DMS153 (cell line): ENCODE data around the gene NUP210L.
"Not testable (repeated sequence)": the region's sequence is repeated elsewhere in the genome, so short reads cannot be mapped to it uniquely, and the experiment has no call there.

ENCODE experiments used
- DNase-seq: peaks from one replicate; lab custom pipeline; 2025; lab: John Stamatoyannopoulos, UW

Gene NUP210L

DNA sequence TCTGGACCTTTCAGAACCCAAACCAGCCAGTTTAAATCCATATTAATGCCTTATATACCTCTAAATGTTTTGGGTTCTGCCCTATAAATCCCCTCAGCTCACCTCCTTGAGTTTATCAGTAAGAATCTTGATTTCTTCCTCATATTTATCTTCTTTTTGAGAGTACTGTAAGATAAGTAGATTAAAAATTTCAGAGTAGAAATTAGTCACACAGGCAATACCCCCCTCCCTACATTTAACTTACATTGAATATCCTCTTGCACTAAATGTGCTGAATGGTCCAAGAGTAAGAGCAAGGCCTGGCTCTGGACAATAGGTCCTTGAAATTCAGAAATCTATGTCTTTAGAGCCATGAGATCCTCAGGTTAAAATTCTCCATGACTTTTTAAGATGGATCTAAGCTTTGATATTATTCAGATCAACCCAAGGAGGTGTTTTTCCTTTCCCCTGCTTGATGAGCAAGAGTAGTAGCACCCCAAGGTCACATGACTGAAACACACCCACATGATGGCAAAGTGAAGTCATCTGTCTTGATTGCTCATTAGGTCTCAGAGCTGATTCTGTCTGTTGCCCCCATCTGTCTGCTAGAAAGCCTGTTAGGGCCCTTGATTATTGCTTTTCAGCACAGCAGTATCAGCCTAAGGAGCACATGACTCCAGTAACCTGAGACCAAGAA is 15.8 kb upstream of the NUP210L start:
- DNase-seq: no peak

GRCh38 chr1:154167461-154167860 is 12.6 kb upstream of the NUP210L start:
- DNase-seq: no peak

DNA sequence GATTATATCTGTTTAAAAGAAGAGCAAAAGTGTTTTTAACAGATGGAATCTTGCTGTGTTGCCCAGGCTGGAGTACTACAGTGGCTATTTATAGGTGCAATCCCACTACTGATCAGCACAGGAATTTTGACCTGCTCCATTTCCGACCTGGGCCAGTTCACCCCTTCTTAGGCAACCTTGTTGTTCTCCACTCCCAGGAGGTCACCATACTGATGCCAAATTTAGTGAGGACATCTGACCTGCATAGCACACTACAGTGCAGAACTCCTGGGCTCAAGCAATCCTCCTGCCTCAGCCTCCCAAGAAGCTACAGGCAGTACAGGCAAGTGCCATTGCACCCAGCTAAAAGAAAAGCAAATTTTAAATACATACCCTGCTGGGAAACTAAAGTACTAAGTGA is 11.3 kb upstream of the NUP210L start:
- DNase-seq: no peak

GRCh38 chr1:154159554-154159953 is 4.7 kb upstream of the NUP210L start:
- DNase-seq: no peak

- no peak for DNase-seq
Measured at GRCh38 chr1:154158307-154159125, 3.6 kb upstream of the NUP210L start.

- peak; percentile 11 for DNase-seq
Measured at GRCh38 chr1:154157520-154158306, 2.8 kb upstream of the NUP210L start.

GRCh38 chr1:154155251-154155650 is 378 bp upstream of the NUP210L start:
- DNase-seq: peak; percentile 57

DNA sequence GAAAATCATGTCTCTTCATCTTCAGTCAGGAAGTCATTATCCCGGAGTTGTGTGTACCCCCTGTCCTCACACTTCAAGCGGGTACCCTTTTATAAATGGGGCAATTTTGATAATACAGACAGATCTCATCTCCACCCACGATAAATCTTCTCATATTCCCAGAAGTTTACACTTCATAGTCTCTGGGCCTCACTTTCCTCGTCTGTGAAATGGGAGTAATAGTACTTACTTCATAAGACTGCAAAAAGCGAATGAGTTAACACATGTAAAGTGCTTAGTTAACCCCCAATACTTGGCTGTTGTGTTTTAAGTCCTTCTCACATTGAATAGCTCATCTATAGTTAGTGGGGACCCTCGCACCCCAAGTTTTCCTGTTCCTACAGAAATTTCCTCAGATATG is 820 bp downstream of the NUP210L start:
- no peak for DNase-seq

GRCh38 chr1:154151311-154151710 is 3.6 kb downstream of the NUP210L start:
- DNase-seq: no peak

GRCh38 chr1:154148807-154149206 is 6.1 kb downstream of the NUP210L start:
- DNase-seq: no peak

DNA sequence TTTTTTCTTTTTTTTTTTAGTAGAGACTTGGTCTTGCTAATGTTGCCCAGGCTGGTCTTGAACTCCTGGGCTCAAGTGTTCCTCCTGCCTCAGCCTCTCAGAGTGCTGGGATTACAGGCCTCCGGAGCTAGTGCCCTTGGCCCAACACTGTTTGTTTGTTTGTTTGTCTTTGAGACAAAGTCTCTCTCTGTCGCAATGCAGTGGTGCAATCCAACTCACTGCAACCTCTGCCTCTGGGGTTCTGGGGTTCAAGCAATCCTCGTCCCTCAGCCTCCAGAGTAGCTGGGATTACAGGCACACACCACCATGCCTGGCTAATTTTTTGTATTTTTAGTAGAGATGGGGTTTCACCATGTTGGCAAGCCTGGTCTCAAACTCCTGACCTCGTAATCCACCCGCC is 7.4 kb downstream of the NUP210L start:
- DNase-seq: not testable (repeated sequence)

- DNase-seq: no peak
Measured at GRCh38 chr1:154145986-154146385, 8.9 kb downstream of the NUP210L start.

GRCh38 chr1:154142358-154142757 is 12.5 kb downstream of the NUP210L start:
- no peak for DNase-seq

DNA sequence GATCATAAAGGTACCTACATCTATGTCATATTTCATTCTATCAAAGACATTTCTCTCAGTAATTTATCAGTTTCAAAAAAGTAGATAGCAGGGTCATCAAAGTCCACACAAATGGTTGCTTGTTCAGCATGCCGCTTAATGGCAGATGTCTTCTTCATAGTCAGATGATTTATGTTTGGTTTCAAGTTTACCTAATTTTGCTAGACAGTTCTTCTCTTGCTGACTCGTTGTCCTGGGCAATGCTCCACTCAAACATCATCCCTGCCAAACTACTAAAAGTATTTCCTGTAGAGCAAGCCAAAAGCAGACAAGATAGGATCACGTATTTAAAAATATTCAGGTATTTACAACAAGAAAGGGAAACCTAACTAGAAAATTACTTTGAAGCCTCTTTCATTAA is 13.6 kb downstream of the NUP210L start:
- DNase-seq: no peak

- no peak for DNase-seq
Measured at GRCh38 chr1:154137888-154138287, 17.0 kb downstream of the NUP210L start.

DNA sequence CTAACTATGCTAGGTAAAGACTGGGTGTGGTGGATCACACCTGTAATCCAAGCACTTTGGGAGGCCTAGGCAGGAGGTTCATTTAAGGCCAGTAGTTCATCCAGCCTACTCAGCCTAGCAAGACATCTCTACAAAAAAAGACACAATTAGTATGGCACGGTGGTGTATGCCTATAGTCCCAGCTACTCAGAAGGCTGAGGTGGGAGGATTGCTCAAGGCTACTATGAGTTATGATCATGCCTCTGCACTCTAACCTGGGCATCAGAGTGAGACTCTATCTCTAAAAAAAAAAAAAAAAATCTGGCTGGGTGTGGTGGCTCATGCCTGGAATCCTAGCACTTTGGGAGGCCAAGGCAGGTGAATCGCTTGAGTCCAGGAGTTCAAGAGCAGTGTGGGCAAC is 21.6 kb downstream of the NUP210L start:
- DNase-seq: no peak

GRCh38 chr1:154129391-154129970 is 25.4 kb downstream of the NUP210L start:
- no peak for DNase-seq

DNA sequence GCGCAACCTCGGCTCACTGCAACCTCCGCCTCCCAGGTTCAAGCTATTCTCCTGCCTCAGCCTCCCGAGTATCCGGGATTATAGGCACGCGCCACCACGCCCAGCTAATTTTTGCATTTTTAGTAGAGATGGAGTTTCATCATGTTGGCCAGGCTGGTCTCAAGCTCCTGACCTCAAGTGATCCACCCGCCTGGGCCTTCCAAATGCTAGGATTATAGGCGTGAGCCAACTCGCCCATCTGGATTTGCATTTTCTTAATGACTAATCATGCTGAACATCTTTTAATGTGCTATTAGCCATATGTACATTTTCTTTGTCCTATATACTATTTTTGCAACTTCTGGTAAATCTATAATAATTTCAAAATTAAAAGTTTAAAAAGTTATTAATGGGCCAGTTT is 31.7 kb downstream of the NUP210L start:
- not testable (repeated sequence) for DNase-seq

DNA sequence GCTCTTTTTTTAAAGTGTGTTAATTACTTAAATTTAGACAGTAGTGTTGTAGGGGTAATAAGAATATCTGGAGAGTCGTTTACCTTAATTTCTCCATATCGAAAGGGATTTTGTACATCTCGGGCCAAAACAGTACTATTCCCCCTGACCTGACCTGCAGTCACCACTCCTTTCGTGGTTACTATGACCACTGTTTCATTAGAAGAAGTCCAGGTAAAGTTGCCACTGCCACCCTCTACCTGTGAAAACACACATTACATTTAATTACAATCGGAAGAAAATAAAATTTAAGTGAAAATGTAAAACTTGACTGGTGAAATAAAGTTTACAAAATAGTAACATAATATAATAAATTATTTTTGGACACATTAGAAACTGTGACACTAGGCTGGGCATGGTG is 37.2 kb downstream of the NUP210L start:
- DNase-seq: no peak

DNA sequence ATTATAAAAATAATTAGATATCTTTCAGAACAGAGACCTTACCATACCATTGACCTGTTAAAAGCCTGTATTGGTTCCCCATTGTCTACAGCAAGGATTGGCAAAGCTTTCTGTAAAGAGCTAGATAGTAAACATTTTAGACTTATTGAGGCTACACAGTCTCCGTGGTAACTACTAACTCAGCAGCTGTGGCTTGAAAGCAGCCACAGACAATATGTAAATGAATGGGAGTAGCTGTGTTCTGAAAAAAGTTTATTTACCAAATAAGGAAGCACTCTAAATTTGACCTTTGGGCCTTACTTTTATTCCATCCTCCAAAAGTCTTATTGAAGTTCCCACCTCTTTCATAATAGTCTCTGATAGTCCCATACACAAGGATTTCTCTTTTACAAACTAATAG is 39.7 kb downstream of the NUP210L start:
- DNase-seq: peak; percentile 2

GRCh38 chr1:154104433-154105082 is 50.3 kb downstream of the NUP210L start:
- no peak for DNase-seq

GRCh38 chr1:154100141-154100540 is 54.7 kb downstream of the NUP210L start:
- not testable (repeated sequence) for DNase-seq
